K562 (cell line): ENCODE data around the gene PABPC1L. TPM values are rescaled to one million over a fixed set of nuclear protein-coding genes. Genes with fewer than 3 reads are reported as not detected.

ENCODE experiments used
- CCNT2 ChIP-seq: IDR thresholded peaks from 2 replicates; pipeline ENCODE4 v1.6.1; 2011; ENCODE audit warnings: borderline replicate concordance, low read depth, mild to moderate bottlenecking, moderate library complexity, mixed read lengths, low read length; ENCODE audit not compliant: insufficient read length; ENCODE audit errors: extremely low read depth
- CREM ChIP-seq: IDR thresholded peaks from 2 replicates; pipeline ENCODE4 v1.6.1; 2014; ENCODE audit warnings: antibody characterized with exemption, low read depth
- DMBX1 ChIP-seq: fragments of 250-450 bp; sonication (Bioruptor Pico); IDR thresholded peaks from 2 replicates; pipeline ENCODE4 v1.8.0; 2022; ENCODE audit warnings: inconsistent platforms, mild to moderate bottlenecking, moderate library complexity, borderline replicate concordance
- ELF2 ChIP-seq: fragments of 250-450 bp; sonication (Bioruptor Pico); IDR thresholded peaks from 2 replicates; pipeline ENCODE4 v1.5.0; 2021; ENCODE audit warnings: mild to moderate bottlenecking
- ILF3 ChIP-seq: fragments of 450-650 bp; IDR thresholded peaks from 2 replicates; pipeline ENCODE4 v1.6.1; 2018; ENCODE audit warnings: antibody characterized with exemption, mild to moderate bottlenecking, moderate library complexity, borderline replicate concordance
- ILK ChIP-seq: fragments of 450-650 bp; IDR thresholded peaks from 2 replicates; pipeline ENCODE4 v1.6.1; 2016; ENCODE audit warnings: missing genetic modification characterization, low read depth, mild to moderate bottlenecking, missing compliant biosample characterization, moderate library complexity, borderline replicate concordance
- MTF1 ChIP-seq: fragments of 250-450 bp; sonication (Bioruptor Pico); IDR thresholded peaks from 2 replicates; pipeline ENCODE4 v1.9.0; 2021; ENCODE audit warnings: moderate library complexity, mild to moderate bottlenecking, inconsistent platforms, borderline replicate concordance
- MYC ChIP-seq, 2 experiments: fragments of 250-450 bp in 1 of 2; sonication (Bioruptor Pico) in 1 of 2; IDR thresholded peaks; 2 replicates each; pipeline versions ENCODE4 v1.5.1 to v1.6.1; 2012 to 2021; ENCODE audit warnings: low read depth in 2 of 2, borderline replicate concordance in 1 of 2, improper control_type of control experiment in 1 of 2, low read length in 1 of 2, mild to moderate bottlenecking in 1 of 2, moderate library complexity in 1 of 2
- NFIX ChIP-seq: fragments of 250-450 bp; sonication (Bioruptor Pico); IDR thresholded peaks from 2 replicates; pipeline ENCODE4 v1.4.0; 2020; ENCODE audit warnings: low read depth, mild to moderate bottlenecking, moderate library complexity
- RBBP5 ChIP-seq: fragments of 200-600 bp; sonication (generic); IDR thresholded peaks from 2 replicates; pipeline ENCODE4 v1.6.1; 2012; ENCODE audit warnings: borderline replicate concordance, mild to moderate bottlenecking, low read length, control low read depth, inconsistent platforms; ENCODE audit not compliant: insufficient read depth, poor library complexity, severe bottlenecking
- SMAD1 ChIP-seq: fragments of 150-350 bp; IDR thresholded peaks from 2 replicates; pipeline ENCODE4 v1.6.1; 2014; ENCODE audit warnings: low read length, low read depth; ENCODE audit not compliant: partially characterized antibody
- SMARCA4 ChIP-seq: fragments of 450-650 bp; IDR thresholded peaks from 2 replicates; pipeline ENCODE4 v1.6.1; 2016
- SMARCB1 ChIP-seq: IDR thresholded peaks from 2 replicates; pipeline ENCODE4 v1.6.1; 2011; ENCODE audit warnings: improper control_type of control experiment, low read depth; ENCODE audit not compliant: insufficient read length
- SRSF7 ChIP-seq: fragments of 200-400 bp; formaldehyde crosslinking; optimal IDR thresholded peaks from 2 replicates; pipeline ENCODE3; 2017; ENCODE audit warnings: mild to moderate bottlenecking, low read depth, low read length
- STAT5B ChIP-seq: fragments of 250-450 bp; sonication (Bioruptor Pico); IDR thresholded peaks from 2 replicates; pipeline ENCODE4 v1.8.0; 2021; ENCODE audit warnings: mild to moderate bottlenecking, inconsistent platforms
- TCF7 ChIP-seq: sonication (generic); IDR thresholded peaks from 2 replicates; pipeline ENCODE4 v1.6.1; 2016; ENCODE audit warnings: antibody characterized with exemption, borderline replicate concordance
- TEAD4 ChIP-seq, 2 experiments: sonication (generic) in 1 of 2; formaldehyde crosslinking in 1 of 2; IDR thresholded peaks; 2 replicates each; pipeline versions ENCODE4 v1.6.1 to v1.8.0; 2012 to 2022; ENCODE audit warnings: borderline replicate concordance in 1 of 2, inconsistent platforms in 1 of 2, low read length in 1 of 2, mild to moderate bottlenecking in 1 of 2, missing genetic modification reagents in 1 of 2
- TGIF2 ChIP-seq: sonication (generic); formaldehyde crosslinking; IDR thresholded peaks from 2 replicates; pipeline ENCODE4 v1.8.1; 2022; ENCODE audit warnings: mild to moderate bottlenecking, missing genetic modification reagents, moderate library complexity
- THRAP3 ChIP-seq: fragments of 450-650 bp; IDR thresholded peaks from 2 replicates; pipeline ENCODE4 v1.6.1; 2016; ENCODE audit warnings: mild to moderate bottlenecking, inconsistent platforms, borderline replicate concordance
- ZC3H8 ChIP-seq: fragments of 450-650 bp; IDR thresholded peaks from 2 replicates; pipeline ENCODE4 v1.6.1; 2017
- ZFP30 ChIP-seq: fragments of 250-450 bp; sonication (Bioruptor Pico); IDR thresholded peaks from 2 replicates; pipeline ENCODE4 v1.8.0; 2022; ENCODE audit warnings: moderate library complexity, mild to moderate bottlenecking, inconsistent platforms, borderline replicate concordance
- ZNF778 ChIP-seq: fragments of 450-650 bp; formaldehyde crosslinking; IDR thresholded peaks from 2 replicates; pipeline ENCODE4 v1.4.0; 2020; ENCODE audit warnings: mild to moderate bottlenecking, moderate library complexity
- polyA plus RNA-seq, 8 experiments: library from polyadenylated mRNA; depleted of rRNA in 4 of 8; stranded (reverse) in 5 of 8; unstranded in 3 of 8; fragments of >200 nt; fragmentation: Nextera tagmentation in 2 of 8; fragmentation: Illumina TruSeq in 1 of 8; extraction: Ambion mirVana in 2 of 8; extraction: Trizol in 1 of 8; gene quantifications; 2 replicates each; pipeline versions ENCODE4 v1.2.1 to v1.2.3, GENCODE V29; 2011 to 2014; ENCODE audit warnings: inconsistent platforms in 1 of 8, missing spikeins in 1 of 8
- total RNA-seq, 7 experiments: library from RNA; depleted of rRNA in 6 of 7; stranded (reverse); fragments of >200 nt in 6 of 7; fragmentation: Illumina TruSeq in 2 of 7; extraction: Trizol in 2 of 7; gene quantifications; 2 replicates each; pipeline versions ENCODE4 v1.2.1 to v1.2.3, GENCODE V29; 2011 to 2021; ENCODE audit warnings: low replicate concordance in 1 of 7
- TF ChIP-seq, protein P1 (sequence below): sonication (generic); formaldehyde crosslinking; IDR thresholded peaks from 2 replicates; pipeline ENCODE4 v1.8.0; 2022; ENCODE audit warnings: mild to moderate bottlenecking, missing genetic modification reagents, borderline replicate concordance
- TF ChIP-seq, protein P2 (sequence below): sonication (generic); formaldehyde crosslinking; IDR thresholded peaks from 2 replicates; pipeline ENCODE4 v1.8.0; 2022; ENCODE audit warnings: missing genetic modification reagents, mild to moderate bottlenecking, borderline replicate concordance
- TF ChIP-seq, protein P3 (sequence below): fragments of 250-450 bp; sonication (Bioruptor Pico); IDR thresholded peaks from 2 replicates; pipeline ENCODE4 v1.8.0; 2022; ENCODE audit warnings: inconsistent platforms

Gene PABPC1L
- total and polyA plus RNA-seq, 9 of the 15 experiments (the other 6 are each of a cell fraction or from before 2014, with no cell fraction given): 6.0 to 90.3 (median 15.8) TPM

DNA sequence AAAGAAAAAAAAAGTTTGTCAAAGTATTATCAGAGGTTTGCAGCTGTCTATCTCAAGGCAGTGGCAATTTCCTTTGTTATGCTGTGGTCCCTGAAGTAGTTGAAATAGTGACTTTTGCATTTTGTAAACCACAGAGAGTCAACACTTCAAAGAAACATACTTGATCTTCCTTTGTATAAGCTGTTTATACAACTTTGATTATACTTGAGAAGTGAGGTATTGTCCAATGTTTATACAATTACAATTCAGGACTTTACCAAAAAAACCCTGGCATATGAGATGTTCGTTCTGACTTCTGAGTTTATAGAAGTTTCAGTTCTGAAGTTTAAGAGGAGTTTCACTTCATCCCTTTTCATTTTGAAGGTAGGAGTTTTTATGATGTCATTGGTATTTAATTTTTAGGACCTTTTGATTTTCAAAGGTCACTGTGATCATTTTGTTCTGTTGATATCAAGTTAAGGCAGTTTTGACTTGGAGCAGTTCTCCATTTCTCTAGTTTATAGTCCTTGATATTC lies 60.4 kb downstream of the PABPC1L start (continued):
- TF ChIP-seq, protein P1, sequence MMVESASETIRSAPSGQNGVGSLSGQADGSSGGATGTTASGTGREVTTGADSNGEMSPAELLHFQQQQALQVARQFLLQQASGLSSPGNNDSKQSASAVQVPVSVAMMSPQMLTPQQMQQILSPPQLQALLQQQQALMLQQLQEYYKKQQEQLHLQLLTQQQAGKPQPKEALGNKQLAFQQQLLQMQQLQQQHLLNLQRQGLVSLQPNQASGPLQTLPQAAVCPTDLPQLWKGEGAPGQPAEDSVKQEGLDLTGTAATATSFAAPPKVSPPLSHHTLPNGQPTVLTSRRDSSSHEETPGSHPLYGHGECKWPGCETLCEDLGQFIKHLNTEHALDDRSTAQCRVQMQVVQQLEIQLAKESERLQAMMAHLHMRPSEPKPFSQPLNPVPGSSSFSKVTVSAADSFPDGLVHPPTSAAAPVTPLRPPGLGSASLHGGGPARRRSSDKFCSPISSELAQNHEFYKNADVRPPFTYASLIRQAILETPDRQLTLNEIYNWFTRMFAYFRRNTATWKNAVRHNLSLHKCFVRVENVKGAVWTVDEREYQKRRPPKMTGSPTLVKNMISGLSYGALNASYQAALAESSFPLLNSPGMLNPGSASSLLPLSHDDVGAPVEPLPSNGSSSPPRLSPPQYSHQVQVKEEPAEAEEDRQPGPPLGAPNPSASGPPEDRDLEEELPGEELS (CRISPR knock-in tag): no peak
- TF ChIP-seq RBBP5 (no peak), SMARCB1 (no peak), DMBX1 (CRISPR knock-in tag) (no peak), NFIX (CRISPR knock-in tag) (no peak), SRSF7 (no peak), SMAD1 (no peak), MTF1 (CRISPR knock-in tag) (no peak), SMARCA4 (no peak), MYC (IDR thresholded peaks at IDR 0.05; ENCODE audit: low read depth, low read length) (no peak), MYC (CRISPR knock-in tag; IDR thresholded peaks at IDR 0.05; ENCODE audit: borderline replicate concordance, low read depth) (no peak), ILK (tag) (no peak), ILF3 (no peak), THRAP3 (no peak), TEAD4 (IDR thresholded peaks at IDR 0.05; ENCODE audit: low read length) (peak; percentile 75), TEAD4 (CRISPR knock-in tag; IDR thresholded peaks at IDR 0.05; ENCODE audit: borderline replicate concordance) (no peak), ZNF778 (CRISPR knock-in tag) (no peak), TGIF2 (CRISPR knock-in tag) (no peak), ZFP30 (no peak), TCF7 (peak; percentile 89; the same call in 1 of the 2 replicates), CREM (no peak), ELF2 (no peak), ZC3H8 (no peak), STAT5B (CRISPR knock-in tag) (no peak), CCNT2 (no peak)
- TF ChIP-seq, protein P2, sequence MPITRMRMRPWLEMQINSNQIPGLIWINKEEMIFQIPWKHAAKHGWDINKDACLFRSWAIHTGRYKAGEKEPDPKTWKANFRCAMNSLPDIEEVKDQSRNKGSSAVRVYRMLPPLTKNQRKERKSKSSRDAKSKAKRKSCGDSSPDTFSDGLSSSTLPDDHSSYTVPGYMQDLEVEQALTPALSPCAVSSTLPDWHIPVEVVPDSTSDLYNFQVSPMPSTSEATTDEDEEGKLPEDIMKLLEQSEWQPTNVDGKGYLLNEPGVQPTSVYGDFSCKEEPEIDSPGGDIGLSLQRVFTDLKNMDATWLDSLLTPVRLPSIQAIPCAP (CRISPR knock-in tag): no peak
- TF ChIP-seq, protein P3, sequence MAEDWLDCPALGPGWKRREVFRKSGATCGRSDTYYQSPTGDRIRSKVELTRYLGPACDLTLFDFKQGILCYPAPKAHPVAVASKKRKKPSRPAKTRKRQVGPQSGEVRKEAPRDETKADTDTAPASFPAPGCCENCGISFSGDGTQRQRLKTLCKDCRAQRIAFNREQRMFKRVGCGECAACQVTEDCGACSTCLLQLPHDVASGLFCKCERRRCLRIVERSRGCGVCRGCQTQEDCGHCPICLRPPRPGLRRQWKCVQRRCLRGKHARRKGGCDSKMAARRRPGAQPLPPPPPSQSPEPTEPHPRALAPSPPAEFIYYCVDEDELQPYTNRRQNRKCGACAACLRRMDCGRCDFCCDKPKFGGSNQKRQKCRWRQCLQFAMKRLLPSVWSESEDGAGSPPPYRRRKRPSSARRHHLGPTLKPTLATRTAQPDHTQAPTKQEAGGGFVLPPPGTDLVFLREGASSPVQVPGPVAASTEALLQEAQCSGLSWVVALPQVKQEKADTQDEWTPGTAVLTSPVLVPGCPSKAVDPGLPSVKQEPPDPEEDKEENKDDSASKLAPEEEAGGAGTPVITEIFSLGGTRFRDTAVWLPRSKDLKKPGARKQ (CRISPR knock-in tag): no peak
